ENCODE data around the gene STAB1. TPM values are rescaled to one million over a fixed set of nuclear protein-coding genes. Genes with fewer than 3 reads are reported as not detected.

The STAB1 gene
- total and polyA plus RNA-seq, 2 of the 13 experiments (the other 11 are each of a cell fraction or from before 2014, with no cell fraction given): 0.09 to 0.34 TPM

DNA sequence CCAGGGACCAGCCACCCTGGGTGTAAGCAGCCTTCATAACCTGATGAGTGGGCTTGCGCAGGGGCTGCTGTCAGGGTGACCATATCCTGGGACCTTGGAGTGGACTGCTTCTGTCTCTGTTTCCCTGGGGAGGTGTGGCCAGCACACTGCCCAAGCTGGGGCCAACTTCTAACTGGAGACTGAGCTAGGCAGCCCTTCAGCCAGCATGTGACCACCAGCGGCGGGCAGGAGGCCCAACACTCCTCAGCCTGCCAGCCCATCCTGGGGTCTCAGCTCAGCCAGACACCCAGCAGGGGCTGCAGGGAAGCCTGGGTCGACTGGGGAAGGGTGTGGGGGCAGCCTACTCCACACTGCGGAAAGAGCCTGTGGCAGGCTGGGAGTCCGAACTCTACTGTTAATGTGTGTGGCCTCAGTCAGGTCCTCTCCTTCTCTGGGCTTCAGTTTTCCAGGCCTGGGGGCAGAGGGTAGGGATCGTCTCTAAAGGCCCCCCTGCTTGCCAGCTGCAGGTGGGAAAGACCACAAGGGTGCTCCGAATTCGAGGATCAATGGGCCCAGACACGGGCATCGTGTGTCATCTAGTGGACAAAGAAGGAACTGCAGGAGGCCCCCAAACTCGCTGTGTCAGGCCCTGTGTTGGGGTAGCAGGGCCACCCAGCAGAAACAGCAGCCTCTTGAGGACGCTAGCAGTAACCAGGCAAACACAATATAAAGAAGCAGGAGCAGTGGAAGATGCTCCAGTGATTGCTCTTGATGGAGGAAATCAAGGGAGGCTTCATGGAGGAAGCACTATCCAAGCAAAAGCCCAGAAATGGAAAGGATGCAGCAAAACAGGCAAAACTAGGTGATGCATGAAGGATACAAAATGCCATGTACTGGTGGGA is 48.3 kb upstream of the STAB1 start (continued):
- TF ChIP-seq, protein P1, sequence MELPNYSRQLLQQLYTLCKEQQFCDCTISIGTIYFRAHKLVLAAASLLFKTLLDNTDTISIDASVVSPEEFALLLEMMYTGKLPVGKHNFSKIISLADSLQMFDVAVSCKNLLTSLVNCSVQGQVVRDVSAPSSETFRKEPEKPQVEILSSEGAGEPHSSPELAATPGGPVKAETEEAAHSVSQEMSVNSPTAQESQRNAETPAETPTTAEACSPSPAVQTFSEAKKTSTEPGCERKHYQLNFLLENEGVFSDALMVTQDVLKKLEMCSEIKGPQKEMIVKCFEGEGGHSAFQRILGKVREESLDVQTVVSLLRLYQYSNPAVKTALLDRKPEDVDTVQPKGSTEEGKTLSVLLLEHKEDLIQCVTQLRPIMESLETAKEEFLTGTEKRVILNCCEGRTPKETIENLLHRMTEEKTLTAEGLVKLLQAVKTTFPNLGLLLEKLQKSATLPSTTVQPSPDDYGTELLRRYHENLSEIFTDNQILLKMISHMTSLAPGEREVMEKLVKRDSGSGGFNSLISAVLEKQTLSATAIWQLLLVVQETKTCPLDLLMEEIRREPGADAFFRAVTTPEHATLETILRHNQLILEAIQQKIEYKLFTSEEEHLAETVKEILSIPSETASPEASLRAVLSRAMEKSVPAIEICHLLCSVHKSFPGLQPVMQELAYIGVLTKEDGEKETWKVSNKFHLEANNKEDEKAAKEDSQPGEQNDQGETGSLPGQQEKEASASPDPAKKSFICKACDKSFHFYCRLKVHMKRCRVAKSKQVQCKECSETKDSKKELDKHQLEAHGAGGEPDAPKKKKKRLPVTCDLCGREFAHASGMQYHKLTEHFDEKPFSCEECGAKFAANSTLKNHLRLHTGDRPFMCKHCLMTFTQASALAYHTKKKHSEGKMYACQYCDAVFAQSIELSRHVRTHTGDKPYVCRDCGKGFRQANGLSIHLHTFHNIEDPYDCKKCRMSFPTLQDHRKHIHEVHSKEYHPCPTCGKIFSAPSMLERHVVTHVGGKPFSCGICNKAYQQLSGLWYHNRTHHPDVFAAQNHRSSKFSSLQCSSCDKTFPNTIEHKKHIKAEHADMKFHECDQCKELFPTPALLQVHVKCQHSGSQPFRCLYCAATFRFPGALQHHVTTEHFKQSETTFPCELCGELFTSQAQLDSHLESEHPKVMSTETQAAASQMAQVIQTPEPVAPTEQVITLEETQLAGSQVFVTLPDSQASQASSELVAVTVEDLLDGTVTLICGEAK (IDR thresholded peaks at IDR 0.05): no peak
- TF ChIP-seq, protein P1 (CRISPR knock-in tag; IDR thresholded peaks at IDR 0.05): no peak
- no peak for TF ChIP-seq HNF4G (IDR thresholded peaks at IDR 0.05; ENCODE audit: borderline replicate concordance, low read depth, low read length)
- peak; percentile 32; the same call in 1 of the 2 replicates for TF ChIP-seq HNF4G (CRISPR knock-in tag; IDR thresholded peaks at IDR 0.05; ENCODE audit: borderline replicate concordance, low read depth)
- TF ChIP-seq BCL6 (CRISPR knock-in tag; IDR thresholded peaks at IDR 0.05): peak; percentile 38; the same call in 1 of the 2 replicates
- TF ChIP-seq, protein P2, sequence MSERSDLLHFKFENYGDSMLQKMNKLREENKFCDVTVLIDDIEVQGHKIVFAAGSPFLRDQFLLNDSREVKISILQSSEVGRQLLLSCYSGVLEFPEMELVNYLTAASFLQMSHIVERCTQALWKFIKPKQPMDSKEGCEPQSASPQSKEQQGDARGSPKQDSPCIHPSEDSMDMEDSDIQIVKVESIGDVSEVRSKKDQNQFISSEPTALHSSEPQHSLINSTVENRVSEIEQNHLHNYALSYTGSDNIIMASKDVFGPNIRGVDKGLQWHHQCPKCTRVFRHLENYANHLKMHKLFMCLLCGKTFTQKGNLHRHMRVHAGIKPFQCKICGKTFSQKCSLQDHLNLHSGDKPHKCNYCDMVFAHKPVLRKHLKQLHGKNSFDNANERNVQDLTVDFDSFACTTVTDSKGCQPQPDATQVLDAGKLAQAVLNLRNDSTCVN (CRISPR knock-in tag; IDR thresholded peaks at IDR 0.05; ENCODE audit: borderline replicate concordance): 0 out of 2 replicates have a peak, but pooled peaks have one; percentile 48
- TF ChIP-seq SOX6 (IDR thresholded peaks at IDR 0.05): no peak
- TF ChIP-seq SOX6 (CRISPR knock-in tag; IDR thresholded peaks at IDR 0.05): peak; percentile 69
- TF ChIP-seq ZNF205 (CRISPR knock-in tag; IDR thresholded peaks at IDR 0.05): 0 out of 2 replicates have a peak, but pooled peaks have one; percentile 45
- TF ChIP-seq ZNF501 (CRISPR knock-in tag; IDR thresholded peaks at IDR 0.05): peak; percentile 57; the same call in 1 of the 2 replicates
- no peak for TF ChIP-seq MZF1 (CRISPR knock-in tag; IDR thresholded peaks at IDR 0.05; ENCODE audit: borderline replicate concordance)
- 0 out of 2 replicates have a peak, but pooled peaks have one; percentile 57 for TF ChIP-seq ZNF598 (CRISPR knock-in tag; IDR thresholded peaks at IDR 0.05; ENCODE audit: borderline replicate concordance)
- TF ChIP-seq, protein P3, sequence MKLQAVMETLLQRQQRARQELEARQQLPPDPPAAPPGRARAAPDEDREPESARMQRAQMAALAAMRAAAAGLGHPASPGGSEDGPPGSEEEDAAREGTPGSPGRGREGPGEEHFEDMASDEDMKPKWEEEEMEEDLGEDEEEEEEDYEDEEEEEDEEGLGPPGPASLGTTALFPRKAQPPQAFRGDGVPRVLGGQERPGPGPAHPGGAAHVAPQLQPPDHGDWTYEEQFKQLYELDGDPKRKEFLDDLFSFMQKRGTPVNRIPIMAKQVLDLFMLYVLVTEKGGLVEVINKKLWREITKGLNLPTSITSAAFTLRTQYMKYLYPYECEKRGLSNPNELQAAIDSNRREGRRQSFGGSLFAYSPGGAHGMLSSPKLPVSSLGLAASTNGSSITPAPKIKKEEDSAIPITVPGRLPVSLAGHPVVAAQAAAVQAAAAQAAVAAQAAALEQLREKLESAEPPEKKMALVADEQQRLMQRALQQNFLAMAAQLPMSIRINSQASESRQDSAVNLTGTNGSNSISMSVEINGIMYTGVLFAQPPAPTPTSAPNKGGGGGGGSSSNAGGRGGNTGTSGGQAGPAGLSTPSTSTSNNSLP (IDR thresholded peaks at IDR 0.05; ENCODE audit: low read depth, low read length): 0 out of 2 replicates have a peak, but pooled peaks have one; percentile 18
- TF ChIP-seq, protein P4, sequence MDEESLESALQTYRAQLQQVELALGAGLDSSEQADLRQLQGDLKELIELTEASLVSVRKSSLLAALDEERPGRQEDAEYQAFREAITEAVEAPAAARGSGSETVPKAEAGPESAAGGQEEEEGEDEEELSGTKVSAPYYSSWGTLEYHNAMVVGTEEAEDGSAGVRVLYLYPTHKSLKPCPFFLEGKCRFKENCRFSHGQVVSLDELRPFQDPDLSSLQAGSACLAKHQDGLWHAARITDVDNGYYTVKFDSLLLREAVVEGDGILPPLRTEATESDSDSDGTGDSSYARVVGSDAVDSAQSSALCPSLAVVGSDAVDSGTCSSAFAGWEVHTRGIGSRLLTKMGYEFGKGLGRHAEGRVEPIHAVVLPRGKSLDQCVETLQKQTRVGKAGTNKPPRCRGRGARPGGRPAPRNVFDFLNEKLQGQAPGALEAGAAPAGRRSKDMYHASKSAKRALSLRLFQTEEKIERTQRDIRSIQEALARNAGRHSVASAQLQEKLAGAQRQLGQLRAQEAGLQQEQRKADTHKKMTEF (CRISPR knock-in tag; IDR thresholded peaks at IDR 0.05): 0 out of 2 replicates have a peak, but pooled peaks have one; percentile 54
- TF ChIP-seq ZNF572 (CRISPR knock-in tag; IDR thresholded peaks at IDR 0.05): peak; percentile 79

All from HepG2 (cell line).